ENCODE measurements around the gene IPO5.

DNA sequence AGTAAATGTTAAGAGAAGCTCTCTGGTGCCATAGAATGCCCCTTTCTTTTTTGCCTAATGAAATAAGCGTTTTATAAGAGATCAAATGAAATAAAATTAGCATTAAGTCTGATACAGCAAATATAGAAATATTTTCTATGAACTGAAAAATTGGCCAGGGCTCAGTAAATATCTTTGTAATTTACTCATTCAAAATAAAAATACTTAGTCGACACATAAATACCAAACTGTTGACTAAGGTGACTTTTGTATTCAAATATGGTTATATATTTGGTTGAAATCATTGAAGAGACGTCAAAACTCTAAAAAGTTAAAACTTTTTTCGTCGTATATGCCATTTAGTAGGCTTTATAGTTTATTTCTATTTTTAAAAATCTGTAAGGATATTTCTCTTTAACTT is 25.6 kb downstream of the IPO5 start:
- TF ChIP-seq POLR2AphosphoS5 (IDR thresholded peaks at IDR 0.05; ENCODE audit: low read depth, low read length) (no peak), CTCF (IDR thresholded peaks at IDR 0.05) (no peak), RXRA (IDR thresholded peaks at IDR 0.05; ENCODE audit: borderline replicate concordance, low read depth) (no peak)

Data from SK-N-SH (cell line).